B cell (primary cell): ENCODE results near the gene AFF3. TPM values are rescaled to one million over a fixed set of nuclear protein-coding genes. Genes with fewer than 3 reads are reported as not detected.

Experiments
- ATAC-seq: fragments of 200-7000 bp; cut with Tn5 transposase; one replicate; pipeline ENCODE4 v1.10.0; 2021; ENCODE audit warnings: low read depth, mild to moderate bottlenecking, moderate number of reproducible peaks, moderate library complexity
- CTCF ChIA-PET: fragments of 350-600 bp; sonication (Branson Sonifier 250); formaldehyde crosslinking; loops from one replicate; lab custom pipeline; 2021; ENCODE audit warnings: antibody characterized with exemption, inconsistent platforms; lab: Charles Lee
- POLR2A ChIA-PET: fragments of 350-600 bp; sonication (Branson Sonifier 250); formaldehyde crosslinking; loops from one replicate; lab custom pipeline; 2021; ENCODE audit warnings: antibody characterized with exemption; lab: Charles Lee
- DNase-seq: peaks from one replicate; pipeline ENCODE4 v3.0.0; 2013
- H2AFZ ChIP-seq: 2 replicates; pipeline ENCODE4 v1.6.1; 2012; ENCODE audit warnings: mild to moderate bottlenecking, low read depth, low read length; ENCODE audit not compliant: insufficient read depth, poor library complexity, severe bottlenecking
- H3K27ac ChIP-seq, 2 donors: 1 replicate in 1 of 2; 2 replicates in 1 of 2; pipeline ENCODE4 v1.5.1; 2012 to 2013; ENCODE audit warnings: low read length in 2 of 2, mild to moderate bottlenecking in 2 of 2, moderate library complexity in 1 of 2
- H3K27me3 ChIP-seq, 4 experiments: fragments of 200-600 bp in 1 of 4; sonication (generic) in 1 of 4; replicated peaks in 1 of 4; 1 replicate in 2 of 4; 2 replicates in 2 of 4; pipeline versions ENCODE4 v1.6.1 to v1.7.0; 2013 to 2016; ENCODE audit warnings: low read length in 3 of 4, mild to moderate bottlenecking in 2 of 4, mixed read lengths in 1 of 4, moderate library complexity in 1 of 4; ENCODE audit not compliant: insufficient read depth in 4 of 4, control insufficient read depth in 3 of 4; ENCODE audit errors: control extremely low read depth in 1 of 4
- H3K36me3 ChIP-seq, 2 experiments: replicated peaks in 1 of 2; 1 replicate in 1 of 2; 2 replicates in 1 of 2; pipeline versions ENCODE4 v1.6.1 to v1.7.1; 2013; ENCODE audit warnings: low read length in 1 of 2; ENCODE audit not compliant: insufficient read depth in 2 of 2, control insufficient read depth in 1 of 2; ENCODE audit errors: control extremely low read depth in 1 of 2, extremely low read depth in 1 of 2
- H3K4me1 ChIP-seq, 2 donors: fragments of 200-600 bp in 1 of 2; sonication (generic) in 1 of 2; 1 replicate in 1 of 2; 2 replicates in 1 of 2; pipeline versions ENCODE4 v1.5.1 to v1.6.1; 2013 to 2017; ENCODE audit warnings: low read length in 2 of 2; ENCODE audit not compliant: control insufficient read depth in 2 of 2, insufficient read depth in 2 of 2
- H3K4me2 ChIP-seq: replicated peaks from 2 replicates; pipeline ENCODE3; 2012; ENCODE audit warnings: mild to moderate bottlenecking, low read depth, low read length; ENCODE audit not compliant: poor library complexity, severe bottlenecking
- H3K4me3 ChIP-seq, 5 experiments: fragments of 200-600 bp in 1 of 5; sonication (generic) in 1 of 5; 1 replicate in 3 of 5; 2 replicates in 2 of 5; pipeline versions ENCODE4 v1.5.1 to v1.7.0; 2011 to 2016; ENCODE audit warnings: low read length in 4 of 5, mild to moderate bottlenecking in 4 of 5, low read depth in 2 of 5, control low read depth in 1 of 5, moderate library complexity in 1 of 5; ENCODE audit not compliant: insufficient read depth in 1 of 5; ENCODE audit errors: control extremely low read depth in 1 of 5, extremely low read depth in 1 of 5
- H3K79me2 ChIP-seq: fragments of 200-600 bp; sonication (generic); one replicate; pipeline ENCODE4 v1.6.0; 2016; ENCODE audit warnings: low read length; ENCODE audit not compliant: control insufficient read depth, insufficient read depth
- H3K9ac ChIP-seq: fragments of 200-600 bp; sonication (generic); 2 replicates; pipeline ENCODE4 v1.6.1; 2017; ENCODE audit warnings: mild to moderate bottlenecking, low read length, moderate library complexity
- H3K9me3 ChIP-seq, 3 donors: one replicate each; pipeline versions ENCODE4 v1.6.1 to v1.7.1; 2013; ENCODE audit warnings: low read length in 2 of 3; ENCODE audit not compliant: control insufficient read depth in 2 of 3, insufficient read depth in 1 of 3; ENCODE audit errors: control extremely low read depth in 1 of 3
- H4K20me1 ChIP-seq: 2 replicates; pipeline ENCODE4 v1.6.0; 2012; ENCODE audit warnings: mild to moderate bottlenecking, low read length; ENCODE audit not compliant: insufficient read depth, control insufficient read depth, poor library complexity, severe bottlenecking
- H3K27ac Mint-ChIP-seq: one replicate; pipeline ENCODE4 v1.8.0; 2021; ENCODE audit warnings: mixed read lengths
- H3K27me3 Mint-ChIP-seq: one replicate; pipeline ENCODE4 v1.8.0; 2021; ENCODE audit warnings: mixed read lengths
- H3K4me1 Mint-ChIP-seq: one replicate; pipeline ENCODE4 v1.8.0; 2021; ENCODE audit warnings: mixed read lengths
- H3K4me3 Mint-ChIP-seq: one replicate; pipeline ENCODE4 v1.8.0; 2021; ENCODE audit warnings: mixed read lengths
- H3K9me3 Mint-ChIP-seq: one replicate; pipeline ENCODE4 v1.8.0; 2022; ENCODE audit warnings: mixed read lengths; ENCODE audit not compliant: insufficient read depth
- EZH2 ChIP-seq: IDR thresholded peaks from 2 replicates; pipeline ENCODE4 v1.6.1; 2012; ENCODE audit warnings: borderline replicate concordance, low read depth, mild to moderate bottlenecking, moderate library complexity, low read length; ENCODE audit not compliant: insufficient read depth, poor library complexity, severe bottlenecking
- WGBS: methylation state at CpG from one replicate; pipeline ENCODE4 v1.1.5; 2013; ENCODE audit warnings: missing lambda C conversion rate; ENCODE audit not compliant: insufficient coverage; 5-methylcytosine and 5-hydroxymethylcytosine counted together
- intact Hi-C: fragments of 100-400 bp; cut with micrococcal nuclease; formaldehyde crosslinking; loops from one replicate; pipeline ENCODE4 v1.10.0; 2022
- polyA plus RNA-seq: library from polyadenylated mRNA; depleted of rRNA; stranded (reverse); fragments of >200 nt; gene quantifications from 2 replicates; pipeline ENCODE4 v1.2.3, GENCODE V29; 2012
- total RNA-seq, 2 donors: library from RNA; stranded (reverse); fragments of 120-200 nt in 1 of 2; gene quantifications; 1 replicate in 1 of 2; 2 replicates in 1 of 2; pipeline versions ENCODE4 v1.2.3 to v1.2.4, GENCODE V29; 2013 to 2022
- TF ChIP-seq, protein P1 (sequence below): fragments of 200-600 bp; IDR thresholded peaks from one replicate; pipeline ENCODE4 v1.8.0; 2022; ENCODE audit warnings: antibody characterized with exemption, mild to moderate bottlenecking

The AFF3 gene
- total and polyA plus RNA-seq, 2 donors (not counting 1 experiment from before 2014, with no cell fraction given): 117 to 830 TPM

DNA sequence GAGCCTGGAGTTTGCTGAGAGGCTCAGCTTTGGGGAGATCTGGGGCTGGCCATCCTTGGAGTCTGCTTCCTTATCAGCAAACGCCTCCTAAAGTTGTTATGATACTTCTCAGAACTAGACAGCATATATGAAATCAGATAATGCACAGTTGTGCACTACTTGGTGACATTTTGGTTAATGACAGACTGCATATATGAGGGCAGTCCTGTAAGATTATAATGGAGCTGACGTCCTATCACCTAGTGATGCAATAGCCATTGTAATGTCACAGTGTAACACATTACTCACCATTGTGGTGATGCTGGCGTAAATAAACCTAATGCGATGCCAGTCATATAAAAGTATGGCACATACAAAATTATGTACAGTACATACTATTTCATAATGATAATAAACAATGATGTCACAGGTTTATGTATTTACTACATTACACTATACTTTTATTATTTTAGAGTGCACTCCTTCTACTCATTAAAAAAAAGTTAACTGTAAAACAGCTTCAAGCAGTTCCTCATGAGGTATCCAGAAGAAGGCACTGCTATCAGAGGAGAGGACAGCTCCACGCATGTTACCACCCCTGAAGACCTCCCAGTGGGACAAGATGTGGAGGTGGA, 354.5 kb downstream of the AFF3 start:
- Histone ChIP-seq H3K4me3 (no peak overlapping the region), H3K9me3 (no peaks in the 10 kb centered on the region), H3K4me1 (no peaks in the 10 kb centered on the region), H3K27me3 (no peaks in the 10 kb centered on the region), H3K9ac (no peak overlapping the region), H3K36me3 (peaks cover 0 to 54% of the 10 kb centered on the region in 2 experiments), H3K79me2 (peaks cover 61% of the 10 kb centered on the region), H3K4me2 (no peak overlapping the region), H3K27ac (no peak overlapping the region), H4K20me1 (peaks cover 76% of the 10 kb centered on the region), H2AFZ (no peak overlapping the region)
- intact Hi-C loops: no loop called here
- DNase-seq (no peak), ATAC-seq (no peak)
- ChIA-PET CTCF (no interaction called here), POLR2A (no interaction called here)
- 100% methylated on average over 1 of the region's 5 CpGs for WGBS
- no peak overlapping the region for H3K4me3 Mint-ChIP-seq
- TF ChIP-seq, protein P1, sequence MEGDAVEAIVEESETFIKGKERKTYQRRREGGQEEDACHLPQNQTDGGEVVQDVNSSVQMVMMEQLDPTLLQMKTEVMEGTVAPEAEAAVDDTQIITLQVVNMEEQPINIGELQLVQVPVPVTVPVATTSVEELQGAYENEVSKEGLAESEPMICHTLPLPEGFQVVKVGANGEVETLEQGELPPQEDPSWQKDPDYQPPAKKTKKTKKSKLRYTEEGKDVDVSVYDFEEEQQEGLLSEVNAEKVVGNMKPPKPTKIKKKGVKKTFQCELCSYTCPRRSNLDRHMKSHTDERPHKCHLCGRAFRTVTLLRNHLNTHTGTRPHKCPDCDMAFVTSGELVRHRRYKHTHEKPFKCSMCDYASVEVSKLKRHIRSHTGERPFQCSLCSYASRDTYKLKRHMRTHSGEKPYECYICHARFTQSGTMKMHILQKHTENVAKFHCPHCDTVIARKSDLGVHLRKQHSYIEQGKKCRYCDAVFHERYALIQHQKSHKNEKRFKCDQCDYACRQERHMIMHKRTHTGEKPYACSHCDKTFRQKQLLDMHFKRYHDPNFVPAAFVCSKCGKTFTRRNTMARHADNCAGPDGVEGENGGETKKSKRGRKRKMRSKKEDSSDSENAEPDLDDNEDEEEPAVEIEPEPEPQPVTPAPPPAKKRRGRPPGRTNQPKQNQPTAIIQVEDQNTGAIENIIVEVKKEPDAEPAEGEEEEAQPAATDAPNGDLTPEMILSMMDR: no peak
- no peak for TF ChIP-seq EZH2
- peaks cover 6% of the 10 kb centered on the region for H3K4me1 Mint-ChIP-seq
- no peaks in the 10 kb centered on the region for H3K9me3 Mint-ChIP-seq
- H3K27ac Mint-ChIP-seq: no peak overlapping the region
- H3K27me3 Mint-ChIP-seq: no peaks in the 10 kb centered on the region

DNA sequence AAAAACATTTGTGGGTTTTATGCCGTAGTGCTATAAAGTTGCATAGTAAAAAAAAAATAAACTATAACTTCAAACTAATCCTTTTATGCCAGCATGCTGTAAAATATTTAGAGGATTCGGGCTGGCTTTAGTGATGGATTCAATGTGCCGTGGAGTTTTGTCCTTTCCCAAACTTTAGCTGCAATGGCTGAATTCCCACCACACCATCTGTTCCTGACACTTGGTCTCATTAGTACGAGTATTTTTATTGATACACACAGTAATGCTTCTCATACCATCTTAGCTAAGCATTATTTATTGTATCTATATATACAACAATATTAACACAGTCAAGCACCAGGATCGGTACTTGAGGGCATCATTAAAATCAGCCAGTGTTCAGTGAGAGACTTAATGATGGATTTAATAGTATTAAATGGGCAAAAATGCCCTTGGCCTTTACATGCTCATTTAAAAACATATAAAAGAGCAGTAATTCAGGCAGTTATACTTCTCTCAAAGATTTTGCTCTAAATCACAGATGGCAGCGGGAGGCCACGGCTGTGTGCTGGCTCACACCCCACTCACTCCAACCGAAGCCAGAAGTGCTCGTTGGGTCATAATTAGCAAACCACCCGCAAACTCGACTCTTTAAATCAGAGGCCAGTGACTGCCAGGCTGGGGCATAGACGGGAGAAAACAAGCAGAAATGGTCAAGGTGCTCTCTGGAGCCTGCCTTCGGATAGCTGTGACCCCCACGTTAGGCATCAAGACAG, 355.6 kb downstream of the AFF3 start:
- DNase-seq (no peak), ATAC-seq (no peak)
- peaks cover 65% of the 10 kb centered on the region for H3K79me2 ChIP-seq
- H3K36me3 ChIP-seq: peaks cover 0 to 56% of the 10 kb centered on the region in 2 experiments
- Mint-ChIP-seq H3K27me3 (no peaks in the 10 kb centered on the region), H3K9me3 (no peaks in the 10 kb centered on the region), H3K27ac (peak overlapping the region; percentile 32), H3K4me3 (no peak overlapping the region), H3K4me1 (peaks cover 6% of the 10 kb centered on the region)
- WGBS: 95% methylated on average over 11 of the region's 14 CpGs
- no peak overlapping the region for H3K27ac ChIP-seq
- H3K9me3 ChIP-seq: no peaks in the 10 kb centered on the region
- H3K4me2 ChIP-seq: no peak overlapping the region
- ChIA-PET CTCF (no interaction called here), POLR2A (no interaction called here)
- H2AFZ ChIP-seq: no peak overlapping the region
- TF ChIP-seq, protein P1: no peak
- no peak for TF ChIP-seq EZH2
- H4K20me1 ChIP-seq: peaks cover 71% of the 10 kb centered on the region
- H3K9ac ChIP-seq: no peak overlapping the region
- H3K4me1 ChIP-seq: no peaks in the 10 kb centered on the region
- no peaks in the 10 kb centered on the region for H3K27me3 ChIP-seq
- H3K4me3 ChIP-seq: no peak overlapping the region
- intact Hi-C loops: no loop called here
